Hepatocyte (in vitro differentiated cells): ENCODE data around the gene CALHM6.

Experiments used
- CTCF ChIP-seq: fragments of 200-600 bp; sonication (generic); IDR thresholded peaks from 2 replicates; pipeline ENCODE4 v1.5.1; 2016; ENCODE audit warnings: antibody characterized with exemption, mild to moderate bottlenecking; ENCODE audit not compliant: poor library complexity
- EZH2 ChIP-seq: fragments of 200-600 bp; sonication (generic); IDR thresholded peaks from 2 replicates; pipeline ENCODE4 v1.6.1; 2016; ENCODE audit warnings: antibody characterized with exemption, mild to moderate bottlenecking, borderline replicate concordance
- EZH2phosphoT487 ChIP-seq: fragments of 200-600 bp; sonication (generic); IDR thresholded peaks from one replicate; pipeline ENCODE4 v1.6.1; 2018; ENCODE audit warnings: antibody characterized with exemption, mild to moderate bottlenecking, low read depth, moderate library complexity; ENCODE audit not compliant: unreplicated experiment, severe bottlenecking

DNA sequence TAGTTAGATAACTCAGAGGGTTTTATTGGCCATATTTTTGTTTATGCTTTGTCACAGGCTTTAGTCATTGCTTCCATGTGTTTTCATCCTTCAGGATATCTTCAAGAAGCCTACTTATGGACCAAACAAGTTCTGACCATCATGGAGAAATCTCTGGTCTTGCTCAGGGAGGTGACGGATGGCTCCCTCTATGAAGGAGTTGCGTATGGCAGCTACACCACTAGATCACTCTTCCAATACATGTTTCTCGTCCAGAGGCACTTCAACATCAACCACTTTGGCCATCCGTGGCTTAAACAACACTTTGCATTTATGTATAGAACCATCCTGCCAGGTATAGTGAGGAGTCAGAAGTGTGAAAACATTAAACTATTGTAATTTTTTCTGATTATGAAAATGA lies 30.3 kb upstream of the CALHM6 start:
- TF ChIP-seq CTCF: no peak
- TF ChIP-seq EZH2: no peak
- TF ChIP-seq EZH2phosphoT487: no peak
